Suprapubic skin (tissue), 3 donors: Measurements from ENCODE around the gene PRAMEF18.
"Not testable (repeated sequence)": the region's sequence is repeated elsewhere in the genome, so short reads cannot be mapped to it uniquely, and the experiment has no call there.

Experiments
- POLR2AphosphoS5 ChIP-seq, 3 donors: sonication (generic); formaldehyde crosslinking; IDR thresholded peaks; one replicate each; pipeline ENCODE4 v1.6.1; 2017; ENCODE audit warnings: antibody characterized with exemption in 3 of 3
- TF ChIP-seq, protein P1 (sequence below), 2 donors: fragments of 200-600 bp in 1 of 2; fragments of 450-650 bp in 1 of 2; sonication (generic) in 1 of 2; IDR thresholded peaks; one replicate each; pipeline ENCODE4 v1.5.1; 2016 to 2019; ENCODE audit warnings: antibody characterized with exemption in 2 of 2, mild to moderate bottlenecking in 1 of 2, moderate library complexity in 1 of 2

DNA sequence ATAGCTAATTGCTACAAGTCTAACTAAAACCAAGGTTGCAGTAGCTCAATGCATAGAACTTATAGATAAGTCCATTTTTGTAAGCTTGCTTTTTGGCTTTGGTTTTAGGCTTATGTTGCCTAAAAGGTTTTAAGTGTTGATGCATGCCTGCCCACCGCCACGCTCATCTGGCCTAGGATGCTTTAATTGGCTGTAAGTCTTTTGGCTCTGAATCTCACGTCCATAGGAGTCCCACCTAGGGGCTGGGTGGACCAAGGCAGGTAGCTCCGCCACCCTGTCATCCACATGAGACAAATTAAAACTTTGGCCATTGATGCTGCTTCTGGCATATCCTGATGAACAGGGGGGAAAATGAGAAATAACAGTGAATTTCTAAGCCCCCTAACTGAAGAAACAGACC, 11.6 kb upstream of the PRAMEF18 start:
- not testable (repeated sequence) for TF ChIP-seq POLR2AphosphoS5 (IDR thresholded peaks at IDR 0.05)
- TF ChIP-seq, protein P1, sequence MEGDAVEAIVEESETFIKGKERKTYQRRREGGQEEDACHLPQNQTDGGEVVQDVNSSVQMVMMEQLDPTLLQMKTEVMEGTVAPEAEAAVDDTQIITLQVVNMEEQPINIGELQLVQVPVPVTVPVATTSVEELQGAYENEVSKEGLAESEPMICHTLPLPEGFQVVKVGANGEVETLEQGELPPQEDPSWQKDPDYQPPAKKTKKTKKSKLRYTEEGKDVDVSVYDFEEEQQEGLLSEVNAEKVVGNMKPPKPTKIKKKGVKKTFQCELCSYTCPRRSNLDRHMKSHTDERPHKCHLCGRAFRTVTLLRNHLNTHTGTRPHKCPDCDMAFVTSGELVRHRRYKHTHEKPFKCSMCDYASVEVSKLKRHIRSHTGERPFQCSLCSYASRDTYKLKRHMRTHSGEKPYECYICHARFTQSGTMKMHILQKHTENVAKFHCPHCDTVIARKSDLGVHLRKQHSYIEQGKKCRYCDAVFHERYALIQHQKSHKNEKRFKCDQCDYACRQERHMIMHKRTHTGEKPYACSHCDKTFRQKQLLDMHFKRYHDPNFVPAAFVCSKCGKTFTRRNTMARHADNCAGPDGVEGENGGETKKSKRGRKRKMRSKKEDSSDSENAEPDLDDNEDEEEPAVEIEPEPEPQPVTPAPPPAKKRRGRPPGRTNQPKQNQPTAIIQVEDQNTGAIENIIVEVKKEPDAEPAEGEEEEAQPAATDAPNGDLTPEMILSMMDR (IDR thresholded peaks at IDR 0.05), result not testable (repeated sequence)
